ENCODE results near the gene DCAF10.

DNA sequence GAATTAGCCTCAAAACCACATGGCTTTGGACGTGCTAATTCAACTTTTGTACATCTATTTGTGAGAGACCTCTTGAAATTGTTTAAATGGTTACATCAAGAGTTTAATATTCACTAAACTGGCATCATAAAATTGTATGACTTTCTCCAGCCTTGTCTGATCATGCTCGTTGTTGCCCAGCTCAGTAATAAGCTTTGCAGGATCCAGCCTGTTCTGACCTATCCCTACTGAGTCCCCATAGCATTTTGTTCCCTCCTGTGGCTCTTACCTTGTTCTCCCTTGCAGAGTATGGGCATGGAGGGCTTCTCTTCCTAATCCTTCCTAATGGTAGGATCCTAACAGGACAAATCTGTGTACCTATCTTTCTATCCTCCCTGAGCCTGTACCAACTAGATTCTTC is 22.1 kb upstream of the DCAF10 start:
- no peak for TF ChIP-seq EZH2 (IDR thresholded peaks at IDR 0.05; ENCODE audit: borderline replicate concordance, low read length)
- TF ChIP-seq, protein P1, sequence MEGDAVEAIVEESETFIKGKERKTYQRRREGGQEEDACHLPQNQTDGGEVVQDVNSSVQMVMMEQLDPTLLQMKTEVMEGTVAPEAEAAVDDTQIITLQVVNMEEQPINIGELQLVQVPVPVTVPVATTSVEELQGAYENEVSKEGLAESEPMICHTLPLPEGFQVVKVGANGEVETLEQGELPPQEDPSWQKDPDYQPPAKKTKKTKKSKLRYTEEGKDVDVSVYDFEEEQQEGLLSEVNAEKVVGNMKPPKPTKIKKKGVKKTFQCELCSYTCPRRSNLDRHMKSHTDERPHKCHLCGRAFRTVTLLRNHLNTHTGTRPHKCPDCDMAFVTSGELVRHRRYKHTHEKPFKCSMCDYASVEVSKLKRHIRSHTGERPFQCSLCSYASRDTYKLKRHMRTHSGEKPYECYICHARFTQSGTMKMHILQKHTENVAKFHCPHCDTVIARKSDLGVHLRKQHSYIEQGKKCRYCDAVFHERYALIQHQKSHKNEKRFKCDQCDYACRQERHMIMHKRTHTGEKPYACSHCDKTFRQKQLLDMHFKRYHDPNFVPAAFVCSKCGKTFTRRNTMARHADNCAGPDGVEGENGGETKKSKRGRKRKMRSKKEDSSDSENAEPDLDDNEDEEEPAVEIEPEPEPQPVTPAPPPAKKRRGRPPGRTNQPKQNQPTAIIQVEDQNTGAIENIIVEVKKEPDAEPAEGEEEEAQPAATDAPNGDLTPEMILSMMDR (IDR thresholded peaks at IDR 0.05; ENCODE audit: low read length): no peak
